ENCODE measurements around the gene ZNF580. TPM values are rescaled to one million over a fixed set of nuclear protein-coding genes. Genes with fewer than 3 reads are reported as not detected.

Gene ZNF580
- total RNA-seq, 1 experiment from 2014 or later = 38.5 TPM

GRCh38 chr19:55646889-55647731 lies 6.3 kb downstream of the ZNF580 start:
- intact Hi-C loops (cut with micrococcal nuclease; ENCODE audit: unreplicated experiment) = no loop called here
- ChIA-PET POLR2A (interaction anchor here (0.6 to 0.7 kb wide), 3 partner anchors 21 to 23 kb away, joined by 3 read pairs; partner anchors contain the start of gene ZNF784), CTCF (interaction anchor here (0.6 to 0.9 kb wide), 2 partner anchors 15 to 1028 kb away, joined by 3 to 4 read pairs; no protein-coding TSS in a partner anchor)
- Histone ChIP-seq H3K4me1 (peaks cover 3% of the 10 kb centered on the region; the same call in 1 of the 2 replicates), H3K27me3 (replicated peaks; ENCODE audit: control insufficient read depth, insufficient read depth, low read length) (no peaks in the 10 kb centered on the region), H3K4me3 (ENCODE audit: low read depth, low read length) (peak overlapping the region; percentile 93), H3K9me3 (no peaks in the 10 kb centered on the region), H3K36me3 (ENCODE audit: control insufficient read depth, insufficient read depth, low read length) (no peaks in the 10 kb centered on the region)
- Mint-ChIP-seq H3K4me1 (ENCODE audit: low read depth, unreplicated experiment) (peaks cover 21% of the 10 kb centered on the region), H3K9me3 (ENCODE audit: unreplicated experiment) (no peaks in the 10 kb centered on the region), H3K36me3 (ENCODE audit: insufficient read depth, unreplicated experiment) (peaks cover 79% of the 10 kb centered on the region), H3K27me3 (ENCODE audit: insufficient read depth, unreplicated experiment) (no peaks in the 10 kb centered on the region), H3K27ac (ENCODE audit: unreplicated experiment) (peak overlapping the region; percentile 76), H3K4me3 (ENCODE audit: unreplicated experiment) (peak overlapping the region; percentile 82)
- BruUV-seq (replicated peaks) = no TSS peak
- DNase-seq = no peak
- TF ChIP-seq, protein P1, sequence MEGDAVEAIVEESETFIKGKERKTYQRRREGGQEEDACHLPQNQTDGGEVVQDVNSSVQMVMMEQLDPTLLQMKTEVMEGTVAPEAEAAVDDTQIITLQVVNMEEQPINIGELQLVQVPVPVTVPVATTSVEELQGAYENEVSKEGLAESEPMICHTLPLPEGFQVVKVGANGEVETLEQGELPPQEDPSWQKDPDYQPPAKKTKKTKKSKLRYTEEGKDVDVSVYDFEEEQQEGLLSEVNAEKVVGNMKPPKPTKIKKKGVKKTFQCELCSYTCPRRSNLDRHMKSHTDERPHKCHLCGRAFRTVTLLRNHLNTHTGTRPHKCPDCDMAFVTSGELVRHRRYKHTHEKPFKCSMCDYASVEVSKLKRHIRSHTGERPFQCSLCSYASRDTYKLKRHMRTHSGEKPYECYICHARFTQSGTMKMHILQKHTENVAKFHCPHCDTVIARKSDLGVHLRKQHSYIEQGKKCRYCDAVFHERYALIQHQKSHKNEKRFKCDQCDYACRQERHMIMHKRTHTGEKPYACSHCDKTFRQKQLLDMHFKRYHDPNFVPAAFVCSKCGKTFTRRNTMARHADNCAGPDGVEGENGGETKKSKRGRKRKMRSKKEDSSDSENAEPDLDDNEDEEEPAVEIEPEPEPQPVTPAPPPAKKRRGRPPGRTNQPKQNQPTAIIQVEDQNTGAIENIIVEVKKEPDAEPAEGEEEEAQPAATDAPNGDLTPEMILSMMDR (IDR thresholded peaks at IDR 0.05; ENCODE audit: insufficient read depth in 1 of 2, low read depth in 1 of 2, low read length in 1 of 2, severe bottlenecking in 1 of 2, unreplicated experiment in 1 of 2) = no peak

DNA sequence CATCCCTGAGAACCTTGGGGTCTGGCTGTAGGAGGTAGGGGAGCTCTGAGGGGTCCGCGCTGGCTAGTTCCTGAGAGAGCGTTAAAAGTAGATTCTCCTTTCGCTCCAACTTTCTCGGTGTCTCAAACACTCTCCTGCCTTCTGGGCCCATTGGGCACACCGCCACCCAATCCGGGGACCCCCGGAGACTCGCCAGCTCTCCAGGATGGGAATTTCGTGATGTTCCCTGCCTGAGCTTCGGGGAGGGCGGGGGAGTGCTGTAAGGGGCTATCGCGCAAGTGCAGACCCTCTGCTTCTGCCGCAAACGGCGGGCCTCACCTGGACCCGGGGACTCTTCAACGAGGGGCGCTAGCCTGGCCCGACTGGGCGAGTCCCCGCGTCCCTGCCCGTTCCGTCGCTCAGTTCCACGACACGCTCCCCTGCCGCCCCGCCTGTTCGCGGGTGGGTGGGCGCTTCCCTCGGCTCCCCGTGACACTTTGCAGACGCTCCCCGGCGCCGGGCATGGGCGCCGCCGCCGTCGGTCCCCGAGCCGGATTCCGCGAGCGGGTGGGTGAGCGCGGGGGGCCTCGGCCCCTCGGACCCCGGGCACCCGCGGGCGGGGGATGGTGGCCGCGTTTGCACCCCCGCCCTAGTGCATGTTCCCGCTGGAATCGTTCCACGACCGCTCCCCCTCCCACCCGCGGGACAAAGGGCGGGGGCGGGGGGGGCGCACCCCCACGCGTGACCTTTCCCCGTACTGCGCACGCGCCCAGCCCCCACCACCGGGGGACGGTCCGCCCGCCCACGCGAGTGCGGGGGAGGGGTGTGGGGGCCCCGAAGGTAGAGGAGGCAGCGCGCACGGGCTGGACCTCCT lies 7.2 kb downstream of the ZNF580 start, which contains the start of gene CCDC106:
TSS of gene CCDC106 (plus strand) at position 481 of the 853 bp plus-strand sequence. CDS start 835 bp downstream, outside the sequence.
- no peaks in the 10 kb centered on the region for H3K9me3 ChIP-seq
- H3K4me3 Mint-ChIP-seq (ENCODE audit: unreplicated experiment) = peak within 1 kb of the TSS; percentile 82
- peak; percentile 77 to 78 for DNase-seq
- BruUV-seq (replicated peaks) = no TSS peak
- TF ChIP-seq, protein P1 (IDR thresholded peaks at IDR 0.05; ENCODE audit: insufficient read depth in 1 of 2, low read depth in 1 of 2, low read length in 1 of 2, severe bottlenecking in 1 of 2, unreplicated experiment in 1 of 2) = no peak
- POLR2A ChIA-PET = interaction anchor here (0.6 to 0.7 kb wide), 2 partner anchors 20 to 24 kb away, joined by 3 read pairs; partner anchors contain the start of gene ZNF784
- CTCF ChIA-PET = interaction anchor here (0.6 to 0.9 kb wide), 2 partner anchors 15 to 1027 kb away, joined by 3 to 4 read pairs; no protein-coding TSS in a partner anchor
- intact Hi-C loops (cut with micrococcal nuclease; ENCODE audit: unreplicated experiment) = no loop called here
- no peaks in the 10 kb centered on the region for H3K27me3 ChIP-seq (replicated peaks; ENCODE audit: control insufficient read depth, insufficient read depth, low read length)
- peak within 1 kb of the TSS; percentile 78 for H3K27ac Mint-ChIP-seq (ENCODE audit: unreplicated experiment)
- H3K9me3 Mint-ChIP-seq (ENCODE audit: unreplicated experiment) = no peaks in the 10 kb centered on the region
- H3K27me3 Mint-ChIP-seq (ENCODE audit: insufficient read depth, unreplicated experiment) = no peaks in the 10 kb centered on the region
- peaks cover 75% of the 10 kb centered on the region for H3K36me3 Mint-ChIP-seq (ENCODE audit: insufficient read depth, unreplicated experiment)
- peaks cover 16% of the 10 kb centered on the region for H3K4me1 Mint-ChIP-seq (ENCODE audit: low read depth, unreplicated experiment)
- H3K4me3 ChIP-seq (ENCODE audit: low read depth, low read length) = peak within 1 kb of the TSS; percentile 93
- H3K36me3 ChIP-seq (ENCODE audit: control insufficient read depth, insufficient read depth, low read length) = no peaks in the 10 kb centered on the region
- peaks cover 3% of the 10 kb centered on the region; the same call in 1 of the 2 replicates for H3K4me1 ChIP-seq

Data from Caco-2 (cell line).